ENCODE results near the gene ERMARD.

- TF ChIP-seq EZH2 (IDR thresholded peaks at IDR 0.05; ENCODE audit: borderline replicate concordance, low read depth, low read length, severe bottlenecking), result no peak
- TF ChIP-seq, protein P1, sequence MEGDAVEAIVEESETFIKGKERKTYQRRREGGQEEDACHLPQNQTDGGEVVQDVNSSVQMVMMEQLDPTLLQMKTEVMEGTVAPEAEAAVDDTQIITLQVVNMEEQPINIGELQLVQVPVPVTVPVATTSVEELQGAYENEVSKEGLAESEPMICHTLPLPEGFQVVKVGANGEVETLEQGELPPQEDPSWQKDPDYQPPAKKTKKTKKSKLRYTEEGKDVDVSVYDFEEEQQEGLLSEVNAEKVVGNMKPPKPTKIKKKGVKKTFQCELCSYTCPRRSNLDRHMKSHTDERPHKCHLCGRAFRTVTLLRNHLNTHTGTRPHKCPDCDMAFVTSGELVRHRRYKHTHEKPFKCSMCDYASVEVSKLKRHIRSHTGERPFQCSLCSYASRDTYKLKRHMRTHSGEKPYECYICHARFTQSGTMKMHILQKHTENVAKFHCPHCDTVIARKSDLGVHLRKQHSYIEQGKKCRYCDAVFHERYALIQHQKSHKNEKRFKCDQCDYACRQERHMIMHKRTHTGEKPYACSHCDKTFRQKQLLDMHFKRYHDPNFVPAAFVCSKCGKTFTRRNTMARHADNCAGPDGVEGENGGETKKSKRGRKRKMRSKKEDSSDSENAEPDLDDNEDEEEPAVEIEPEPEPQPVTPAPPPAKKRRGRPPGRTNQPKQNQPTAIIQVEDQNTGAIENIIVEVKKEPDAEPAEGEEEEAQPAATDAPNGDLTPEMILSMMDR (IDR thresholded peaks at IDR 0.05; ENCODE audit: extremely low read depth in 1 of 2, insufficient read depth in 1 of 2, low read depth in 1 of 2, low read length in 2 of 2), result no peak
- TF ChIP-seq POLR2A (IDR thresholded peaks at IDR 0.05; ENCODE audit: low read depth, low read length), result no peak
- TF ChIP-seq JUN (IDR thresholded peaks at IDR 0.05; ENCODE audit: borderline replicate concordance, insufficient read depth, insufficient read length, low read depth), result no peak
These were observed 31.5 kb downstream of the ERMARD start for GRCh38 chr6:169782966-169783365.

Data from endothelial cell of umbilical vein (primary cell).